Measurements from ENCODE around the gene PCDHB4. TPM values are rescaled to one million over a fixed set of nuclear protein-coding genes. Genes with fewer than 3 reads are reported as not detected.

Gene PCDHB4
- 0.06 to 0.12 TPM (median 0.09 TPM) in 4 of 5 replicates, not detected in the other for total RNA-seq (2022; extraction: Qiagen RNA extraction; ENCODE audit: low read depth)

DNA sequence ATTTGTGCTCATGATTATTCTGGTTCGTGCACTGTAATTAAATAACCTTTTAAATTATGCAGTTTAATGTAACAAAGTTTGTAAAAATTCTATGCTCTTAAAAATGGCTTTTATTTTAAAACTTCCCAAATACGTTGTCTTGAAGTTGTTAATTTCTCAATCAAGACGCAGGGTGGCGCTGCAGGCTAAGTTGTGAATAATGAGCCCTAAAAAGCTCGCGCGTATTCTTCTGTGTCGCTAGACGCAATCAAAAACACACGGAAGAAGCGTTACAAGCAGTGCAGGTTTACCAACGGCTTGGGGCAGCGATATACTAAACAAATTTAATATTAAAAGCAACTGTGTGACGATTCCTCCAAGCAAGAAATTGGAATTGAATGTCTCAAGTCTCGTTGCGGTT lies at the start of gene PCDHB4:
PCDHB4 (plus strand) TSS at position 256 of the 400 bp plus-strand sequence. CDS start 181 bp downstream, outside the sequence.

DNA sequence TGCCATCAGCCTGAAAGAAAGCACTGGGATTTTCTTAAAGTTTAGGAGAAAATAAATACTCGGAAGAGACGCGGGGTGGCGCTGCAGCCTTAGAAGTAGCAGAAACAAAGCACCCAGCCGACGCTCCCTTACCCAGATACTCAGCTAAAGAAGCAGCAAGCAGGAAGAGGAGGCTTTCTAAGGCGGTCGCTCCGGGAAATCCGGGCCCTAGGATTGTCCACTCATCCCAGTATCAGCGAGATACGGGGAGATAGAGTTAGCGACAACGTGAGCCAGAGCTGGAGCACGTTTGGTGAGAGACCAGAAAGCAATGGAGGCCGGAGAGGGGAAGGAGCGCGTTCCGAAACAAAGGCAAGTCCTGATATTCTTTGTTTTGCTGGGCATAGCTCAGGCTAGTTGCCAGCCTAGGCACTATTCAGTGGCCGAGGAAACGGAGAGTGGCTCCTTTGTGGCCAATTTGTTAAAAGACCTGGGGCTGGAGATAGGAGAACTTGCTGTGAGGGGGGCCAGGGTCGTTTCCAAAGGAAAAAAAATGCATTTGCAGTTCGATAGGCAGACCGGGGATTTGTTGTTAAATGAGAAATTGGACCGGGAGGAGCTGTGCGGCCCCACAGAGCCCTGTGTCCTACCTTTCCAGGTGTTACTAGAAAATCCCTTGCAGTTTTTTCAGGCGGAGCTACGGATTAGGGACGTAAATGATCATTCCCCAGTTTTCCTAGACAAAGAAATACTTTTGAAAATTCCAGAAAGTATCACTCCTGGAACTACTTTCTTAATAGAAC lies 26.9 kb upstream of the PCDHB4 start, which contains the start of gene PCDHB2:
PCDHB2 (plus strand) TSS at position 135 of the 782 bp plus-strand sequence; CDS start at position 311, 176 bp downstream.

DNA sequence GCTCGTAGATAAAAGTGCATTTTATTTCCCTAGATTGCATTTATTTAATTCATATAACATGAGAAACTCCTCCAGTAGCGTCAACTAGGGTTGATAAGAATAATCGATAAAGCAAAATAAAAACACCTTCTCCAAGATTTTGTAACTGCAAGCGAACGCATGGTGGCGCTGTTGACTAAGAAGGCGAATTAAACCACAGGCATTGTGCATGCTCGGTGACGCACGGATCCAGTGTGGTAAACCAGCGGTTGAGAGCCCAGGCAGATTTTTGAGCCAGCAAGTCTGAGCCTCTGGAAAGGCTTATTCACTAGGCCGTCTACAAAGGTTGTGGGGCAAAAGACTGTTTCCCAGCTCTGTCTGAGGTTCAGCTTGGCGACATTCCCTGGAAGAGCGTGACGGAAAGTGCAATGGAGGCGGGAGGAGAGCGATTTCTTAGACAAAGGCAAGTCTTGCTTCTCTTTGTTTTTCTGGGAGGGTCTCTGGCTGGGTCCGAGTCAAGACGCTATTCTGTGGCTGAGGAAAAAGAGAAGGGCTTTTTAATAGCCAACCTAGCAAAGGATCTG lies 21.3 kb upstream of the PCDHB4 start, which contains the start of gene PCDHB3:
PCDHB3 (plus strand) TSS at position 231 of the 563 bp plus-strand sequence; CDS start at position 408, 177 bp downstream.

DNA sequence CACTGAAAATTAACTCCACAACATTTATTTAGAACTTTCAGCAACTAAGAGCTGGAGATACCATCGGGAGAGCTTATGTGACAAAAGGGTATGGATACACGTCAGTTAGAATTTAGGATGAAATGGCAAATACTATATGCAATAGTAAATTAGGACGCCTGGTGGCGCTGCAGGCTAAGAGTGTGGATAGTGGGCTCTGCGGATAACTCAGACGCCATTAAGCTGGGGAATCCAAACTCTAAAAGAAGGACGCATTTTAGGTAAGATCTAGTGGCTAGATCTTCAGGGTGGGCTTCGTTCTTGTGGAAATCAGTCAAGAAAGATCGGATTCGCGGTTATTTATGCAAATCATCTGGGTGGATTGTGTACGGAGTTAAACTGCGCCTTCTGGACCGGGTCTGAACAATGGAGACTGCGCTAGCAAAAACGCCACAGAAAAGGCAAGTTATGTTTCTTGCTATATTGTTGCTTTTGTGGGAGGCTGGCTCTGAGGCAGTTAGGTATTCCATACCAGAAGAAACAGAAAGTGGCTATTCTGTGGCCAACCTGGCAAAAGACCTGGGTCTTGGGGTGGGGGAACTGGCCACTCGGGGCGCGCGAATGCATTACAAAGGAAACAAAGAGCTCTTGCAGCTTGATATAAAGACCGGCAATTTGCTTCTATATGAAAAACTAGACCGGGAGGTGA lies 13.6 kb downstream of the PCDHB4 start, which contains the start of gene PCDHB5:
PCDHB5 (plus strand) TSS at position 177 of the 688 bp plus-strand sequence; CDS start at position 406, 229 bp downstream.

DNA sequence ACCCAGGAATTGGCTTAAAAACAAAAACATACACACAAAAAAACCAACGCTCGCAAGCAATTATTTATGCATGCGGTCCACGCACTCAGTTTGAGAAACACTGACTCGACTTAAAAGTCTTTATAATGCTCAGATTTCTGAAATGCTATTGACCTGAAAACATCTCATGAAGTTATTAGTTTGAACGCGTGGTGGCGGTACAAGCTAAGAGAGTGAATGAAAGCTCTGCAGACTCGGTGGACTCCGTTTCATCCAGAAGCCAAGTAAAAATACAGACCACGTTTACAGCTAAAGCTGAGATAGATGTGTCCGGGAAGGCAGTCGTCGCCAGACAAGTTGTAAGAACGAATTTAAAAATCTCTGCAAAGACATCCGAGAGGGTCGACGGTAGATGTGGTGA lies 28.2 kb downstream of the PCDHB4 start, which contains the start of gene PCDHB6:
PCDHB6 (plus strand) TSS at position 246 of the 400 bp plus-strand sequence. CDS start 201 bp downstream, outside the sequence.

DNA sequence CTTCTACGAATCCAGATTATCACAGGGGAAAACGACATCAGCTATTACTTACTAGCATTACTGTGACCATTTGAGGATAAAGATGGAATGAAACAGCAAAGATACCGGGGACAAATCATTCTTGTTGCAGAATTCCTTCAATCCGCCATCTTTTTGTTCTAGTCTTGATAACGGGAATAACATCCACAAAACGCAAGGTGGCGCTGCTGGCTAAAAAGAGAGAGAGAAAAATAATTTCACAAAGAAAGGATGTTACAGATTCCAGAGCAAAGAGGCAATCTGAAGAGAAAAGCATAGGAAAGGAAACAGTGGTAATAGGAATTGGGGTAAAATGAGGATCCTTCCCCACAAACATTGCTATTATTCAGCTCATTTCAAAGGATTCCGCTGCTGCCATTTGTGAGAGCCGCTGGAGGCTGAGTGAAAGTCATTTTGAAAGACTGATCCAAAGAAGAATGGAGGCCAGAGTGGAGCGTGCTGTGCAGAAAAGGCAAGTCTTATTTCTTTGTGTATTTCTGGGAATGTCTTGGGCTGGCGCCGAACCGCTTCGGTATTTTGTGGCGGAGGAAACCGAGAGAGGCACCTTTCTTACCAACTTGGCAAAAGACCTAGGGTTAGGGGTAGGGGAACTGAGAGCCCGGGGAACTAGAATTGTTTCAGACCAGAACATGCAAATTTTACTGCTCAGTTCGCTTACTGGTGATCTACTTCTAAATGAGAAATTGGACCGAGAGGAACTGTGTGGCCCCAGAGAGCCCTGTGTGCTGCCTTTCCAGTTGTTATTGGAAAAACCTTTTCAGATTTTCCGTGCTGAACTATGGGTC lies 51.0 kb downstream of the PCDHB4 start, which contains the start of gene PCDHB7:
PCDHB7 (plus strand) TSS at position 264 of the 824 bp plus-strand sequence; CDS start at position 456, 192 bp downstream.

Other genes with a start within 250 kb of the PCDHB4 start
- gene PCDHA12, start 246.5 kb upstream of the PCDHB4 start, total RNA-seq (2022; extraction: Qiagen RNA extraction; ENCODE audit: low read depth): 2.1 to 3.6 TPM (median 2.7 TPM) in 5 replicates
- gene PCDHA13, start 239.7 kb upstream of the PCDHB4 start, total RNA-seq (2022; extraction: Qiagen RNA extraction; ENCODE audit: low read depth): 0.06 to 0.11 TPM (median 0.08 TPM) in 3 of 5 replicates, not detected in the others
- gene PCDHAC1, start 195.5 kb upstream of the PCDHB4 start, total RNA-seq (2022; extraction: Qiagen RNA extraction; ENCODE audit: low read depth): 1.8 to 2.7 TPM (median 2.0 TPM) in 5 replicates
- 3.3 to 7.4 TPM (median 4.4 TPM) in 5 replicates for gene PCDHAC2, start 155.3 kb upstream of the PCDHB4 start, total RNA-seq (2022; extraction: Qiagen RNA extraction; ENCODE audit: low read depth)
- gene PCDHB1, start 70.4 kb upstream of the PCDHB4 start, total RNA-seq (2022; extraction: Qiagen RNA extraction; ENCODE audit: low read depth): not detected in 5 replicates
- gene PCDHB2, start 27.2 kb upstream of the PCDHB4 start, total RNA-seq (2022; extraction: Qiagen RNA extraction; ENCODE audit: low read depth): 2.7 to 4.5 TPM (median 3.1 TPM) in 5 replicates
- gene PCDHB3, start 21.3 kb upstream of the PCDHB4 start, total RNA-seq (2022; extraction: Qiagen RNA extraction; ENCODE audit: low read depth): 0.09 TPM in 1 of 5 replicates, not detected in the others
- 1.2 to 2.1 TPM (median 1.4 TPM) in 5 replicates for gene PCDHB5, start 13.4 kb downstream of the PCDHB4 start, total RNA-seq (2022; extraction: Qiagen RNA extraction; ENCODE audit: low read depth)
- gene PCDHB6, start 28.2 kb downstream of the PCDHB4 start, total RNA-seq (2022; extraction: Qiagen RNA extraction; ENCODE audit: low read depth): 0.62 to 1.1 TPM (median 0.85 TPM) in 5 replicates
- 0.06 TPM in 1 of 5 replicates, not detected in the others for gene PCDHB7, start 50.8 kb downstream of the PCDHB4 start, total RNA-seq (2022; extraction: Qiagen RNA extraction; ENCODE audit: low read depth)
- 0.20 to 0.40 TPM (median 0.37 TPM) in 4 of 5 replicates, not detected in the other for gene PCDHB8, start 56.0 kb downstream of the PCDHB4 start, total RNA-seq (2022; extraction: Qiagen RNA extraction; ENCODE audit: low read depth)
- 0.05 to 0.11 TPM (median 0.05 TPM) in 3 of 5 replicates, not detected in the others for gene PCDHB16, start 60.6 kb downstream of the PCDHB4 start, total RNA-seq (2022; extraction: Qiagen RNA extraction; ENCODE audit: low read depth)
- gene PCDHB9, start 65.3 kb downstream of the PCDHB4 start, total RNA-seq (2022; extraction: Qiagen RNA extraction; ENCODE audit: low read depth): not detected in 5 replicates
- not detected in 5 replicates for gene PCDHB10, start 70.5 kb downstream of the PCDHB4 start, total RNA-seq (2022; extraction: Qiagen RNA extraction; ENCODE audit: low read depth)
- gene PCDHB11, start 77.8 kb downstream of the PCDHB4 start, total RNA-seq (2022; extraction: Qiagen RNA extraction; ENCODE audit: low read depth): 0.05 to 0.20 TPM (median 0.08 TPM) in 4 of 5 replicates, not detected in the other
- gene PCDHB12, start 86.9 kb downstream of the PCDHB4 start, total RNA-seq (2022; extraction: Qiagen RNA extraction; ENCODE audit: low read depth): not detected in 5 replicates
- 0.06 to 0.20 TPM (median 0.08 TPM) in 4 of 5 replicates, not detected in the other for gene PCDHB13, start 92.1 kb downstream of the PCDHB4 start, total RNA-seq (2022; extraction: Qiagen RNA extraction; ENCODE audit: low read depth)
- 0.11 to 0.13 TPM in 2 of 5 replicates, not detected in the others for gene PCDHB14, start 101.5 kb downstream of the PCDHB4 start, total RNA-seq (2022; extraction: Qiagen RNA extraction; ENCODE audit: low read depth)
- 0.09 to 0.14 TPM in 2 of 5 replicates, not detected in the others for gene PCDHB15, start 123.6 kb downstream of the PCDHB4 start, total RNA-seq (2022; extraction: Qiagen RNA extraction; ENCODE audit: low read depth)
- gene SLC25A2, start 182.2 kb downstream of the PCDHB4 start, total RNA-seq (2022; extraction: Qiagen RNA extraction; ENCODE audit: low read depth): not detected in 5 replicates
- gene TAF7, start 199.0 kb downstream of the PCDHB4 start, total RNA-seq (2022; extraction: Qiagen RNA extraction; ENCODE audit: low read depth): 59.2 to 89.1 TPM (median 72.2 TPM) in 5 replicates
- gene PCDHGA1, start 208.7 kb downstream of the PCDHB4 start, total RNA-seq (2022; extraction: Qiagen RNA extraction; ENCODE audit: low read depth): 0.22 to 0.40 TPM (median 0.30 TPM) in 5 replicates
- gene PCDHGA2, start 216.9 kb downstream of the PCDHB4 start, total RNA-seq (2022; extraction: Qiagen RNA extraction; ENCODE audit: low read depth): 0.37 to 0.79 TPM (median 0.54 TPM) in 5 replicates
- gene PCDHGA3, start 222.0 kb downstream of the PCDHB4 start, total RNA-seq (2022; extraction: Qiagen RNA extraction; ENCODE audit: low read depth): not detected in 5 replicates
- gene PCDHGB1, start 228.3 kb downstream of the PCDHB4 start, total RNA-seq (2022; extraction: Qiagen RNA extraction; ENCODE audit: low read depth): 1.1 to 1.9 TPM (median 1.8 TPM) in 5 replicates
- 0.11 to 0.23 TPM (median 0.17 TPM) in 5 replicates for gene PCDHGA4, start 233.2 kb downstream of the PCDHB4 start, total RNA-seq (2022; extraction: Qiagen RNA extraction; ENCODE audit: low read depth)
- 0.11 to 0.17 TPM (median 0.15 TPM) in 3 of 5 replicates, not detected in the others for gene PCDHGB2, start 238.2 kb downstream of the PCDHB4 start, total RNA-seq (2022; extraction: Qiagen RNA extraction; ENCODE audit: low read depth)
- 0.09 to 0.21 TPM (median 0.18 TPM) in 5 replicates for gene PCDHGA5, start 242.3 kb downstream of the PCDHB4 start, total RNA-seq (2022; extraction: Qiagen RNA extraction; ENCODE audit: low read depth)
- gene PCDHGB3, start 248.4 kb downstream of the PCDHB4 start, total RNA-seq (2022; extraction: Qiagen RNA extraction; ENCODE audit: low read depth): 0.12 to 0.29 TPM (median 0.27 TPM) in 5 replicates